Fibroblast of peridontal ligament (primary cell): Measurements from ENCODE around the gene DNAJC5.
"Not testable (repeated sequence)": the region's sequence is repeated elsewhere in the genome, so short reads cannot be mapped to it uniquely, and the experiment has no call there.

Experiments
- DNase-seq: peaks from one replicate; pipeline ENCODE4 v3.0.0-alpha.2; 2010; ENCODE audit errors: extremely low read depth

DNAJC5 gene

DNA sequence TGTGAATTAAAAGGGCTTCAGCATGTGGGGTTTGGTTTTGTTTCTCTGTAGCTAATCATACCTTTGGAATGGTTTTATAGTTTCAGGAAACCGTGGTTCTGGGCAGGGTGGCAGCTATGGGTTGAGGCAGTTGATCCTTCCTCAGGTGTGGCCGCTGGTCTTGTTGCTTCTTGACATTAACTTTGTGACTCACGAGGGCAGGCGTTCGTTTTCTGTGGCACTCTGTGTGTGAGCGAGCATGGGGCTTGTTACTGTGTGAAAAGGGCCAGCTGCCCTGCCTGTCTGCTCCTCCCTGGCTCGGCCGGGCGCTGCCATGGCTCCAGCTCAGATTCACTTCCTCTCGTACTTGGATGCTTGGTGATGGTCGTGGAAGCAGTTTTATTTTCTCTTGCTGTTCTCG lies 16.2 kb downstream of the DNAJC5 start:
- DNase-seq, result peak; percentile 18

DNA sequence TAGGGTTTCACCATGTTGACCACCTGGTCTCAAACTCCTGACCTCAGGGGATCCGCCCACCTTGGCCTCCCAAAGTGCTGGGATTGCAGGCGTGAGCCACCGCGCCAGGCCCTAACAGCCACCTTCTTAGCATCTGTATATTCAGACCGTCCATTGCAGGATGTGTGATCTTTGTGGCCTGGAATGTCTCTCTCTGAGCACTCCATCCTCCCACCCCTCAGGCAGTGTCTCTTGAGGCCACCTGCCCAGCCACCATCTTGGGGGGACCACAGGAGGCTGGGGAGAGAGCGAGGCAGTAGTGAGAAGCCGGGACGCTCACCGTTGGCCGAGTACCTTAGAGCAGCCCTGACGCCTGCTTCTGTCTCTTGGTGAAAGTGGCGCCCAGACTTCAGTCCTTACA lies 18.8 kb downstream of the DNAJC5 start:
- no peak for DNase-seq

GRCh38 chr20:63915471-63915870 lies 20.5 kb downstream of the DNAJC5 start:
- no peak for DNase-seq

GRCh38 chr20:63916371-63916939 lies 21.5 kb downstream of the DNAJC5 start:
- not testable (repeated sequence) for DNase-seq

GRCh38 chr20:63917811-63918210 lies 22.9 kb downstream of the DNAJC5 start:
- no peak for DNase-seq

DNA sequence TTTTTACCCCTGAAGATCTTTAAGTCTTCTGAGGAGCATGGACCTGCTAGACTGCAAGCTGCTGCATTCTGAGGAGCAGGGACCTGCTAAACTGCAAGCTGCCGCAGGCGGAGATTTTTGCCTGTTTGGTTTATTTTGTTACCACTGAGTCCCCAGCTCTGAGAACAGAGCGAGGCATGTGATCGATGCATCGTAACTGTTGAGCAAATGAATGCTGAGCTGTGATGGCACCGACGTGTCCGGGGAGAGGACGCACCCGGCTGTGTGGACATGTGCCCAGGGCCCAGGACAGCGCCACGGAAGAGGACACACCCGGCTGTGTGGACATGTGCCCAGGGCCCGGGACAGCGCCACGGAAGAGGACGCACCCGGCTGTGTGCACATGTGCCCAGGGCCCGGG lies 24.2 kb downstream of the DNAJC5 start:
- DNase-seq, result no peak

DNA sequence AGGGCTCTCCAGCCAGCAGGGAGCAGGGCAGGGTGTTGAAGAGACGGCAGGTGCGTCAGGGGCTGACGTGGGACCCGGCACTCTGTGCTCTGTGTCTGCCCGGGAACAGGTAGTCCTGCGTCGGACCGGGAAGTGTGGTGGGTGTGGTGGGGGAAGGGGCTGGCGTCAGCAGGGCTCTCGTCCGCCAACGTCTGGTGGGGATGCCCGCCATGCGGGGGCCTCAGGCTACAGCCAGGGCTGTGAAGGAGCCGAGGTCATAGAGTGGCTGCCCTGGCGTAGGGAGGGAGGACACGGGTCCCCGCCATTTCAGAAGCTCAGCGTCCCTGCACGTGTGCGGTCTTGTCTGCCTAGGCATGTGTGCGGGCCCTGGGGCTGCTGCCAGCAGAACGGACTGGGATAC lies 25.3 kb downstream of the DNAJC5 start:
- DNase-seq, result no peak

- DNase-seq, result no peak
Measured at GRCh38 chr20:63923651-63924050, 28.7 kb downstream of the DNAJC5 start.

- DNase-seq, result no peak
Measured at GRCh38 chr20:63924241-63924640, 29.3 kb downstream of the DNAJC5 start.

- no peak for DNase-seq
Measured at GRCh38 chr20:63926298-63926697, 31.4 kb downstream of the DNAJC5 start.

GRCh38 chr20:63929071-63929470 lies 34.1 kb downstream of the DNAJC5 start:
- no peak for DNase-seq

- DNase-seq, result not testable (repeated sequence)
Measured at GRCh38 chr20:63929473-63929883, 34.6 kb downstream of the DNAJC5 start.

DNA sequence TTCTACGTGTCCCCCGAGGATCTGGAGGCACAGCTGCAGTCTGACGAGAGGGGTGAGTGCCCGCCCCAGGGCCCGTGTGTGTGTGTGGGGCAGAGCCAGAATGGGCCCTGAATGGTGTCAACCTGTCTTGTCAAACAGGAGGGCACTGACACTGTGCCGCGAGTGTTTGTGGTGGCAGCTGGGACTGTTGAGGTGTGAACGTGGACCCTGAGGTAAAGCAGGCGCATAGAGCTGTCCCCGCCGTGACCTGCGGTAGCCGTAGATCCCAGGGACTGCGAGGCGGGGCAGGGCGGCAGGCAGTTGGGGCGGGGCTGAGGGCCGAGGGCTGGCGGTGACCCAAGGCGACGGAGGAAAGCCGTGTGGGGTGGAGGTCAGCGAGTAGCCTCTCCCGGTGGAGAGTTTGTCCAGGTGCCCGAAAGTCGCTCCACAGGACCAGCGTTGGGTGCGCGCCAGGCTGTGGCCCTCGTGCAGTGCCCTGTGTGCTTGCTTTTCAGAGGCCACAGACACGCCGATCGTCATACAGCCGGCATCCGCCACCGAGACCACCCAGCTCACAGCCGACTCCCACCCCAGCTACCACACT lies 36.1 kb downstream of the DNAJC5 start:
- DNase-seq, result no peak

DNA sequence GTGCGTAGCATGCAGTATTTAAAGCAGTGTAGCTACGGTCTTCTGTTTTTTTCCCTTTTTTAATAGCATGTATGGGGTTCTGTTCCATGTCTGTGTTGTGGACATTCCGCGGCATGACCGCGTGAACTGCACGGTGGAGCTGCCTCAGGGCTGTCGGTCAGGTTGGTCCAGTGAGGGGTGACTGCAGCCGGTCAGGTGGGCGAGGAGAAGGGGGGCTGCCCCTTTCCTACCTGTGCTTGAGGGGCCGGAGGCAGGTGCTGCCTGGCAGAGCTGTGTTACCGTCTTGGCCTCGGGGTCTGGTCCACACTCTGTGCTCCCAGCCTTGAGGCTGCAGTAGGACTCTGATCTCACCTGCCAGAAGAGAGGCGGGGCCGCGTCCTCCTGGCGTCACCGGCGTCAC lies 36.8 kb downstream of the DNAJC5 start:
- no peak for DNase-seq

DNA sequence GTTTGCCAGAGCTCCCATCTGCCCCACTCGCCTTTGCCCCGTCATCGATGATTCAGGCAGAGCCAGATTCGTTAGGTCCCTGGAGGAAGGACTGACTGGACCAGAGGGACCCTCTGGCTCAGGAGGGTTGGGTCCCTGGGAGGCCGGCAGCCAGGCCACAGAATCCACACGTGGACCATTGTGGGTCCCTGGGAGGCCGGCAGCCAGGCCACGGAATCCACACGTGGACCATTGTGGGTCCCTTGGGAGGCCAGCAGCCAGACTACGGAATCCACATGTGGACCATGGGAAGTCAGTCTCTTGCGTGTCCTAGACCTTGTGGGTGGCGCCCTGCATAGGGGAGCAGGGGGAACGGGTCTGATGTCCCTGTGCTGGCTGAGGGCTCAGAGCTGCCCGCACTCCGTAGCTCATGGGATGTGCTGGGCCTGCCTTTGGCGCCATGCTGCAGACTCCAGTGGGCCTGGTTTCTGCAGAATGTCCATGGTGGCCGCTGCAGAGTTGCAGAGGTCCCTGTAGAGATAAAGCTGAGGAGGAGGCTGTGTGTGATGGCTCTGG lies 37.8 kb downstream of the DNAJC5 start:
- DNase-seq, result no peak

GRCh38 chr20:63933646-63934045 lies 38.7 kb downstream of the DNAJC5 start:
- DNase-seq, result no peak

DNA sequence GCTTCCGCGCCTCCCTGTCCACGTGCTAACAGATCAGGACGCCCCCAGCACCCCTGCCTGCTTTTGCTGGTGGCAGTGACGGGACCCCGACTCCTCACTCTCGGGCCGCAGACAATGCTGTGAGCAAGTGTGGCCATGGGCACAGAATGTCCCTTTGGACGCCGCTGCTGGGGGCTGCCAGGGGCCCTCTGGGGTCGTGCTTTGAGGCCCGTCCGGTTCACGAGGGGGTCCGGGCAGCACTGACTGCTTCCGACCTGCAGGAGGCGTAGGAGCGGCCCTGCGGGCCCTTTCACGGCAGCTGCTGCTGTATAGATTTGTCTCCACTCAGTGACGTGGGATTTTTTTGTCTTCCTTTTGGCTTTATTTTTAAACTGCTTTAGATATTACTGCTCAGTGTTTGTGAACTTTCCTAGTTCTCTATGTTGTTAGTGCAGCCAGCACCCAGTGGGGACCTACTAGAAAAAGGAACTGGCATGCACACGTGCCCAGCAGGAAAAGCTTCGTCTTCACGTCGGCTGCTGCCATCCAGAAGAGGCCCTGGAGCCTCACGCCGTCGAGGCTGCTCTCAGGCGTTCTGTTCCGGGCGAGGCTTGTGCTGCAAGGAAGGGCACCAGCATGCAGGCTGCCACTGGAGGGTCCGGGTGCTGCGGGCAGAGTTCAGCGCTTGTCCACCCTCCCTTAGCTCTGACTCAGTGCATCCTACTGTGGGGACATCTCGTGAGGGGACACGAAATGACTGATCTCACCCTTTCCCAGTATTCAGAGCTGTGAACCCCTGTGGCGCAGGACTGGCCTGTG lies 39.5 kb downstream of the DNAJC5 start:
- no peak for DNase-seq

GRCh38 chr20:63935447-63935846 lies 40.5 kb downstream of the DNAJC5 start:
- DNase-seq, result no peak

- DNase-seq, result no peak
Measured at GRCh38 chr20:63937596-63937995, 42.7 kb downstream of the DNAJC5 start.

DNA sequence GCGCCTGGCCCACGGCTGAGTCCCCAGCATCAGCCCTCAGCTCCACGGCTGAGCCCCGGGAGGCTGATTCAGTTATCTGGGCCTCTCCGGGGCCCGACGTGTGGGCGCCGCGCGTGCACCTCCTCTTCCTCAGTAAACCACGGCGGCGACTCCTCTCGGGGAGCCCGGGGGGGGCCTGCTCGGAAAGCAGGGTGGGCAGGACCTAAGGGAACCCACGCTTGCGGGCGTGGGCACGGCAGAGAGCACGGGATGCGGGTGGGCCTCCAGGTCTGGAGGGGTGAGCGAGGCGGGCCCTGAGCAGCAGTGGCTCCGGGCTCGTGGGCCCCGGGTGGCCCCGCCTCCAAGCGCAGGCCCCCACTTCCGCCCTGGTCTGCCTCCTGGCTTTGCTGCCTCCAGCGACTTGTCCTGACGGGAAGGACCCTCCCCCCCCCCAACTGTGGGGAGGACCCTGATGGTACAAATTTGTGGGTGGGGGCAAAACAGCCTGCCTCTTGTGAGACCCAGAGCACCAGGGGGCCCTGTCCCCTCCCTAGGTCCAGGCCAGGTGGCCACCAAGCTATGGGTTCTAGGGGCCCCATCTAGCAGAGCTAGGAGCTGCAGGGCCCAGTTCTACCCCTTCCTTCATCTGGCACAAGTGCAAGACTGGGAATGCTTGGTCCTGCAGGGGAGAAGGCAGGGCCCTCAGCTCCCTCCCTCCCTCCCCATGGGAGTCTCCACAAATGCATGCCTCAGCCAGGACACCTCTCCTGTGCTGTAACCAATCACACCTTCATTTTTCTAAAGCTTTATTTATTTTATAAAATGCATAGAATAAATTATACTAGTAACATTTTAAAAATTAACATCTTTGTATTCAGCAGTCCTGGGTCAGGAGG lies 44.4 kb downstream of the DNAJC5 start:
- DNase-seq, result no peak

DNA sequence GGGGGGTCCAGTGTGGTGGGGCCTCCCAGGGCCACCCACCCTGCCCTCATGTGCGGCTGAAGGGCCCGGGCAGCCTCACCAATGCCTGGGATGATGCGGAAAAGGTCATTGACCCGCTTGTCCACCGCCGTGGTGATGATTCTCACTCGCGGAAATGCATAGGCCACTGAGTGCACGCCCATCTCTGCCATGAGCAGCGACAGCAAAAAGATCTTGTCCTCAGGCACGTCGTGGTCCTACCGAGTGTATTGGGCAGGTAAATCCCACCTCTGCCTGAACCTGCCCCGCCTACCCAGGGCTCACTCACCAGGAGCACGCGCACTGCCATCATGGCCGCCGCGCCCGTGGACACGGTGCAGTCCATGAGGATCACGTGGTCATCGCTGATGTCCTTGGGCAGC lies 45.1 kb downstream of the DNAJC5 start:
- no peak for DNase-seq
